HepG2 (cell line): Measurements from ENCODE around the gene EVA1C. TPM values are rescaled to one million over a fixed set of nuclear protein-coding genes. Genes with fewer than 3 reads are reported as not detected.

Source experiments
- ATAC-seq: fragments of 200-7000 bp; cut with Tn5 transposase; 3 replicates; pipeline ENCODE4 v1.9.1; 2020; ENCODE audit warnings: mild to moderate bottlenecking, moderate library complexity
- BruUV-seq: library from RNA; stranded (reverse); fragments of 400-500 nt; replicated peaks from 2 replicates; lab custom pipeline; 2021; lab: Mats Ljungman, UMichigan
- CTCF ChIA-PET: fragments of 300-600 bp; formaldehyde crosslinking; extraction: SDS; loops from one replicate; lab custom pipeline; 2021; ENCODE audit warnings: low total read pairs, inconsistent platforms, low intra/inter-chr PET ratio; lab: Yijun Ruan, JAX
- POLR2A ChIA-PET: fragments of 350-600 bp; sonication (Branson Sonifier 250); formaldehyde crosslinking; loops from one replicate; lab custom pipeline; 2020; ENCODE audit warnings: antibody characterized with exemption, inconsistent platforms; lab: Yijun Ruan, JAX
- DNase-seq: peaks from one replicate; pipeline ENCODE4 v3.0.0-alpha.2; 2015; ENCODE audit warnings: low spot score
- FAIRE-seq: peaks from 3 replicates; lab custom pipeline; 2011; peaks lifted over from hg19 to GRCh38; lab: Jason Lieb, UNC
- H2AFZ ChIP-seq: one replicate; pipeline ENCODE4 v1.6.1; 2011; ENCODE audit warnings: low read length, inconsistent platforms
- H3K27ac ChIP-seq: fragments of 300-600 bp; 3 replicates; pipeline ENCODE4 v1.8.0; 2011; ENCODE audit warnings: mixed run types, mild to moderate bottlenecking, mixed read lengths, low read length, inconsistent platforms; ENCODE audit not compliant: insufficient read depth; ENCODE audit errors: extremely low read length
- H3K27me3 ChIP-seq, 2 experiments: fragments of 200-600 bp in 1 of 2; 2 replicates in 1 of 2; 3 replicates in 1 of 2; pipeline versions ENCODE4 v1.6.0 to v1.8.0; 2011; ENCODE audit warnings: low read length in 2 of 2, mild to moderate bottlenecking in 2 of 2, moderate library complexity in 2 of 2, inconsistent platforms in 1 of 2; ENCODE audit not compliant: insufficient read depth in 2 of 2, control insufficient read depth in 1 of 2
- H3K36me3 ChIP-seq, 2 experiments: fragments of 200-600 bp in 1 of 2; replicated peaks in 1 of 2; 2 replicates in 1 of 2; 3 replicates in 1 of 2; pipeline versions ENCODE4 v1.5.1 to v1.8.0; 2011; ENCODE audit warnings: low read length in 2 of 2, inconsistent platforms in 1 of 2; ENCODE audit not compliant: insufficient read depth in 2 of 2, control insufficient read depth in 1 of 2
- H3K4me1 ChIP-seq: 2 replicates; pipeline ENCODE4 v1.5.1; 2012; ENCODE audit warnings: low read length, inconsistent platforms; ENCODE audit not compliant: insufficient read depth
- H3K4me2 ChIP-seq: 2 replicates; pipeline ENCODE4 v1.6.0; 2011; ENCODE audit warnings: low read depth, low read length, inconsistent platforms
- H3K4me3 ChIP-seq, 3 experiments: fragments of 200-600 bp in 1 of 3; sonication (generic), shearing (Covaris generic) in 1 of 3; replicated peaks in 1 of 3; 2 replicates each; pipeline ENCODE4 v1.5.1; 2011 to 2016; ENCODE audit warnings: low read length in 3 of 3, inconsistent platforms in 2 of 3, low read depth in 2 of 3, mild to moderate bottlenecking in 2 of 3, control low read depth in 1 of 3, mixed read lengths in 1 of 3; ENCODE audit not compliant: insufficient read depth in 1 of 3
- H3K79me2 ChIP-seq: one replicate; pipeline ENCODE4 v1.6.1; 2011; ENCODE audit warnings: low read length, inconsistent platforms; ENCODE audit not compliant: insufficient read depth
- H3K9ac ChIP-seq: 2 replicates; pipeline ENCODE4 v1.6.0; 2011; ENCODE audit warnings: mild to moderate bottlenecking, low read depth, low read length, inconsistent platforms; ENCODE audit not compliant: insufficient read depth
- H3K9me3 ChIP-seq: 2 replicates; pipeline ENCODE4 v1.5.1; 2012; ENCODE audit warnings: mild to moderate bottlenecking, low read length
- H4K20me1 ChIP-seq: 2 replicates; pipeline ENCODE4 v1.6.0; 2011; ENCODE audit warnings: inconsistent platforms, mild to moderate bottlenecking, low read length, moderate library complexity; ENCODE audit not compliant: insufficient read depth
- MED13 ChIP-seq: sonication (generic); formaldehyde crosslinking; IDR thresholded peaks from 2 replicates; pipeline ENCODE4 v1.5.0; 2020; ENCODE audit warnings: missing genetic modification reagents
- PATZ1 ChIP-seq: sonication (generic); formaldehyde crosslinking; IDR thresholded peaks from 2 replicates; pipeline ENCODE4 v1.4.0; 2020; ENCODE audit warnings: missing genetic modification reagents
- RXRA ChIP-seq: sonication (generic); formaldehyde crosslinking; IDR thresholded peaks from 2 replicates; pipeline ENCODE4 v1.5.1; 2020; ENCODE audit warnings: missing genetic modification reagents
- SALL1 ChIP-seq: sonication (generic); formaldehyde crosslinking; IDR thresholded peaks from 2 replicates; pipeline ENCODE4 v1.8.0; 2022; ENCODE audit warnings: mild to moderate bottlenecking, missing genetic modification reagents
- ZBTB26 ChIP-seq: IDR thresholded peaks from 2 replicates; pipeline ENCODE4 v1.6.1; 2016; ENCODE audit warnings: missing compliant biosample characterization, missing genetic modification reagents, borderline replicate concordance
- ZFP41 ChIP-seq: sonication (generic); formaldehyde crosslinking; IDR thresholded peaks from 2 replicates; pipeline ENCODE4 v1.4.0; 2020; ENCODE audit warnings: mild to moderate bottlenecking, missing genetic modification reagents, borderline replicate concordance
- ZFP90 ChIP-seq: sonication (generic); formaldehyde crosslinking; IDR thresholded peaks from 2 replicates; pipeline ENCODE4 v1.8.0; 2022; ENCODE audit warnings: missing genetic modification reagents, mild to moderate bottlenecking, inconsistent platforms, borderline replicate concordance
- ZMAT5 ChIP-seq: sonication (generic); formaldehyde crosslinking; IDR thresholded peaks from 2 replicates; pipeline ENCODE4 v1.5.0; 2020; ENCODE audit warnings: mild to moderate bottlenecking, low read depth, missing genetic modification reagents, borderline replicate concordance
- ZMYM2 ChIP-seq: sonication (generic); formaldehyde crosslinking; IDR thresholded peaks from 2 replicates; pipeline ENCODE4 v1.8.0; 2022; ENCODE audit warnings: mild to moderate bottlenecking, missing genetic modification reagents
- WGBS: methylation state at CpG from one replicate; pipeline ENCODE4 v1.1.6; 2017; ENCODE audit warnings: low lambda C conversion rate; 5-methylcytosine and 5-hydroxymethylcytosine counted together
- in situ Hi-C: cut with HindIII; loops from 2 replicates; pipeline ENCODE4 v1.10.0; 2017; ENCODE audit warnings: low pct_unique_long_range_greater_than_20kb; ENCODE audit not compliant: extremely low pct_ligation_motif_present
- intact Hi-C: fragments of 100-400 bp; cut with micrococcal nuclease; formaldehyde crosslinking; loops from one replicate; pipeline ENCODE4 v1.10.0; 2022; ENCODE audit not compliant: unreplicated experiment
- polyA plus RNA-seq, 8 experiments: library from polyadenylated mRNA; depleted of rRNA in 3 of 8; stranded (reverse) in 7 of 8; unstranded in 1 of 8; fragments of >200 nt; fragmentation: Illumina TruSeq in 4 of 8; extraction: Trizol in 4 of 8; gene quantifications; 2 replicates each; pipeline versions ENCODE4 v1.2.1 to v1.2.3, GENCODE V29; 2011 to 2016; ENCODE audit warnings: low read depth in 4 of 8, missing spikeins in 1 of 8, mixed read lengths in 1 of 8; ENCODE audit not compliant: insufficient read depth in 1 of 8
- total RNA-seq, 5 experiments: library from RNA; depleted of rRNA; stranded (reverse); fragments of >200 nt; fragmentation: Illumina TruSeq; extraction: Trizol; gene quantifications; 2 replicates each; pipeline ENCODE4 v1.2.3, GENCODE V29; 2016; ENCODE audit warnings: low read depth in 1 of 5
- TF ChIP-seq, protein P1 (sequence below): IDR thresholded peaks from 2 replicates; pipeline ENCODE4 v1.6.1; 2016

EVA1C gene
- total and polyA plus RNA-seq, 2 of the 13 experiments (the other 11 are each of a cell fraction or from before 2014, with no cell fraction given): 0.29 to 0.34 TPM

GRCh38 chr21:32448803-32449594, 36.5 kb downstream of the EVA1C start:
- ATAC-seq (no peak), FAIRE-seq (no peak), DNase-seq (no peak)
- H4K20me1 ChIP-seq: no peaks in the 10 kb centered on the region
- POLR2A ChIA-PET: no interaction called here
- no peak overlapping the region for H3K27ac ChIP-seq
- no peaks in the 10 kb centered on the region for H3K36me3 ChIP-seq
- no peaks in the 10 kb centered on the region for H3K79me2 ChIP-seq
- 84% methylated on average over 6 of the region's 6 CpGs for WGBS
- H3K27me3 ChIP-seq: no peaks in the 10 kb centered on the region; a peak in 1 of 5 replicates
- H3K9ac ChIP-seq: no peak overlapping the region
- no peak overlapping the region for H3K4me2 ChIP-seq
- peaks cover 12% of the 10 kb centered on the region for H3K4me1 ChIP-seq
- in situ Hi-C loops: no loop called here
- CTCF ChIA-PET: no interaction called here
- no TSS peak for BruUV-seq
- peaks cover 7% of the 10 kb centered on the region for H3K9me3 ChIP-seq
- intact Hi-C loops: loop anchor here (1.0 kb wide), 1 partner anchor 30 kb away; no protein-coding TSS in a partner anchor
- no peak overlapping the region for H3K4me3 ChIP-seq
- no peak overlapping the region for H2AFZ ChIP-seq
- no peak for TF ChIP-seq MED13 (CRISPR knock-in tag)
- no peak for TF ChIP-seq ZFP90 (CRISPR knock-in tag)
- TF ChIP-seq ZMAT5: no peak
- TF ChIP-seq SALL1: no peak
- no peak for TF ChIP-seq ZMYM2
- no peak for TF ChIP-seq ZFP41 (CRISPR knock-in tag)
- no peak for TF ChIP-seq ZBTB26
- no peak for TF ChIP-seq PATZ1
- TF ChIP-seq RXRA: no peak
- TF ChIP-seq, protein P1, sequence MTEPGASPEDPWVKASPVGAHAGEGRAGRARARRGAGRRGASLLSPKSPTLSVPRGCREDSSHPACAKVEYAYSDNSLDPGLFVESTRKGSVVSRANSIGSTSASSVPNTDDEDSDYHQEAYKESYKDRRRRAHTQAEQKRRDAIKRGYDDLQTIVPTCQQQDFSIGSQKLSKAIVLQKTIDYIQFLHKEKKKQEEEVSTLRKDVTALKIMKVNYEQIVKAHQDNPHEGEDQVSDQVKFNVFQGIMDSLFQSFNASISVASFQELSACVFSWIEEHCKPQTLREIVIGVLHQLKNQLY: no peak
